ENCODE results near the gene TRMT5. TPM values are rescaled to one million over a fixed set of nuclear protein-coding genes. Genes with fewer than 3 reads are reported as not detected.

Gene TRMT5
- polyA plus RNA-seq, 1 of the 3 experiments (the other 2 are of a cell fraction), result 4.0 TPM

DNA sequence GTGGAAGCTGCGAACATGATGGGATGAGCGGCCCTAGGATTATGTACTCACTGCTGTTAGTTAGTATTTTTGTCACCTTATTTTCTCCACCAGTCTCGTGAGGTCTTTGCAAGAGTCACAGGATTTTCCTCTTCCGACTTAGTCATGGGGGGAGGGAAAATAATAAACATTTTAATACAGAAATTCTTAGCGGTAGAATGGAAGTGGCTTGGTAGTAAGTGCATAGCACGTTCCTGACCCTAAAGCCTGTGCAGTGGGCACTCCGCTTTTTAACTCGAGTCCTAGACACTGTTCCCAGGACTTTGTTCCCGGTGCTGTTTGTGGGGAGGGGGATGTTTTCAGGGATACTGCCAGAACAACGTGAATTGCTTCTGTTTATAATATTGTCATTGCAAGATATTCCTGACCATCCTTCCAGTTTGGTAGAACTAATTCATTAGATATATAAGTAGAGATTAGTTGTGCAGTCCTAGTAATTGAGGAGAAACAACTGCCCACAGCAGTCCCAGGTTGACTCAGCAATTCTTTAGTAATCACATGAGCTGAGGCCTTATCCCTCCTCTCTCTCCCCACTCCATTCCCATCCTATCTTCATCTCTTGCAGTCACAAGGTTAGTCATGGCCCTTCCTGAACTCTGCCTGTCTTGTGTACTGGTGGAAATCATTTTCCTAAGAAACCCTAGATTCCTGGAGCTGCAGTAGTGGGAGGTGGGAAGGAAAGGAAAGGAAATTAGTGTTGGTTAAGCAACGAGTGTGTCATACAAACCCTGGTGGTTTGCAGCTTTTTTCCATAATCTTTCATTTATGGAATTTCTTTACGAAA is 965 bp upstream of the TRMT5 start (continued):
- TF ChIP-seq, protein P1, sequence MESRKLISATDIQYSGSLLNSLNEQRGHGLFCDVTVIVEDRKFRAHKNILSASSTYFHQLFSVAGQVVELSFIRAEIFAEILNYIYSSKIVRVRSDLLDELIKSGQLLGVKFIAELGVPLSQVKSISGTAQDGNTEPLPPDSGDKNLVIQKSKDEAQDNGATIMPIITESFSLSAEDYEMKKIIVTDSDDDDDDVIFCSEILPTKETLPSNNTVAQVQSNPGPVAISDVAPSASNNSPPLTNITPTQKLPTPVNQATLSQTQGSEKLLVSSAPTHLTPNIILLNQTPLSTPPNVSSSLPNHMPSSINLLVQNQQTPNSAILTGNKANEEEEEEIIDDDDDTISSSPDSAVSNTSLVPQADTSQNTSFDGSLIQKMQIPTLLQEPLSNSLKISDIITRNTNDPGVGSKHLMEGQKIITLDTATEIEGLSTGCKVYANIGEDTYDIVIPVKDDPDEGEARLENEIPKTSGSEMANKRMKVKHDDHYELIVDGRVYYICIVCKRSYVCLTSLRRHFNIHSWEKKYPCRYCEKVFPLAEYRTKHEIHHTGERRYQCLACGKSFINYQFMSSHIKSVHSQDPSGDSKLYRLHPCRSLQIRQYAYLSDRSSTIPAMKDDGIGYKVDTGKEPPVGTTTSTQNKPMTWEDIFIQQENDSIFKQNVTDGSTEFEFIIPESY (IDR thresholded peaks at IDR 0.05; ENCODE audit: borderline replicate concordance, low read depth), result no peak
- TF ChIP-seq TCF12 (IDR thresholded peaks at IDR 0.05), result no peak
- TF ChIP-seq NRF1 (IDR thresholded peaks at IDR 0.05; ENCODE audit: low read depth, low read length), result no peak
- TF ChIP-seq, protein P2, sequence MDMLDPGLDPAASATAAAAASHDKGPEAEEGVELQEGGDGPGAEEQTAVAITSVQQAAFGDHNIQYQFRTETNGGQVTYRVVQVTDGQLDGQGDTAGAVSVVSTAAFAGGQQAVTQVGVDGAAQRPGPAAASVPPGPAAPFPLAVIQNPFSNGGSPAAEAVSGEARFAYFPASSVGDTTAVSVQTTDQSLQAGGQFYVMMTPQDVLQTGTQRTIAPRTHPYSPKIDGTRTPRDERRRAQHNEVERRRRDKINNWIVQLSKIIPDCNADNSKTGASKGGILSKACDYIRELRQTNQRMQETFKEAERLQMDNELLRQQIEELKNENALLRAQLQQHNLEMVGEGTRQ (IDR thresholded peaks at IDR 0.05; ENCODE audit: borderline replicate concordance, low read depth, low read length), result no peak
- no peak for TF ChIP-seq YY1 (IDR thresholded peaks at IDR 0.05; ENCODE audit: low read depth)
- peak; percentile 57; the same call in 1 of the 2 replicates for TF ChIP-seq SIN3A (IDR thresholded peaks at IDR 0.05; ENCODE audit: borderline replicate concordance, low read depth, low read length)
- TF ChIP-seq, protein P3, sequence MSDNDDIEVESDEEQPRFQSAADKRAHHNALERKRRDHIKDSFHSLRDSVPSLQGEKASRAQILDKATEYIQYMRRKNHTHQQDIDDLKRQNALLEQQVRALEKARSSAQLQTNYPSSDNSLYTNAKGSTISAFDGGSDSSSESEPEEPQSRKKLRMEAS (IDR thresholded peaks at IDR 0.05; ENCODE audit: low read depth), result 0 out of 2 replicates have a peak, but pooled peaks have one; percentile 27
- TF ChIP-seq FOSL2 (IDR thresholded peaks at IDR 0.05; ENCODE audit: borderline replicate concordance, low read depth), result no peak
- no peak for TF ChIP-seq RAD21 (IDR thresholded peaks at IDR 0.05; ENCODE audit: low read length)
- TF ChIP-seq, protein P4, sequence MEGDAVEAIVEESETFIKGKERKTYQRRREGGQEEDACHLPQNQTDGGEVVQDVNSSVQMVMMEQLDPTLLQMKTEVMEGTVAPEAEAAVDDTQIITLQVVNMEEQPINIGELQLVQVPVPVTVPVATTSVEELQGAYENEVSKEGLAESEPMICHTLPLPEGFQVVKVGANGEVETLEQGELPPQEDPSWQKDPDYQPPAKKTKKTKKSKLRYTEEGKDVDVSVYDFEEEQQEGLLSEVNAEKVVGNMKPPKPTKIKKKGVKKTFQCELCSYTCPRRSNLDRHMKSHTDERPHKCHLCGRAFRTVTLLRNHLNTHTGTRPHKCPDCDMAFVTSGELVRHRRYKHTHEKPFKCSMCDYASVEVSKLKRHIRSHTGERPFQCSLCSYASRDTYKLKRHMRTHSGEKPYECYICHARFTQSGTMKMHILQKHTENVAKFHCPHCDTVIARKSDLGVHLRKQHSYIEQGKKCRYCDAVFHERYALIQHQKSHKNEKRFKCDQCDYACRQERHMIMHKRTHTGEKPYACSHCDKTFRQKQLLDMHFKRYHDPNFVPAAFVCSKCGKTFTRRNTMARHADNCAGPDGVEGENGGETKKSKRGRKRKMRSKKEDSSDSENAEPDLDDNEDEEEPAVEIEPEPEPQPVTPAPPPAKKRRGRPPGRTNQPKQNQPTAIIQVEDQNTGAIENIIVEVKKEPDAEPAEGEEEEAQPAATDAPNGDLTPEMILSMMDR (IDR thresholded peaks at IDR 0.05), result no peak
- TF ChIP-seq ELF1 (IDR thresholded peaks at IDR 0.05), result no peak
- TF ChIP-seq TAF1 (IDR thresholded peaks at IDR 0.05; ENCODE audit: borderline replicate concordance, low read depth, low read length), result no peak; the same call in 1 of the 2 replicates
- no peak for TF ChIP-seq SMC3 (IDR thresholded peaks at IDR 0.05; ENCODE audit: low read depth, low read length)
- no peak for TF ChIP-seq GABPA (IDR thresholded peaks at IDR 0.05; ENCODE audit: low read depth)
- TF ChIP-seq, protein P5, sequence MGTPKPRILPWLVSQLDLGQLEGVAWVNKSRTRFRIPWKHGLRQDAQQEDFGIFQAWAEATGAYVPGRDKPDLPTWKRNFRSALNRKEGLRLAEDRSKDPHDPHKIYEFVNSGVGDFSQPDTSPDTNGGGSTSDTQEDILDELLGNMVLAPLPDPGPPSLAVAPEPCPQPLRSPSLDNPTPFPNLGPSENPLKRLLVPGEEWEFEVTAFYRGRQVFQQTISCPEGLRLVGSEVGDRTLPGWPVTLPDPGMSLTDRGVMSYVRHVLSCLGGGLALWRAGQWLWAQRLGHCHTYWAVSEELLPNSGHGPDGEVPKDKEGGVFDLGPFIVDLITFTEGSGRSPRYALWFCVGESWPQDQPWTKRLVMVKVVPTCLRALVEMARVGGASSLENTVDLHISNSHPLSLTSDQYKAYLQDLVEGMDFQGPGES (IDR thresholded peaks at IDR 0.05; ENCODE audit: low read depth, low read length), result no peak
- TF ChIP-seq, protein P6, sequence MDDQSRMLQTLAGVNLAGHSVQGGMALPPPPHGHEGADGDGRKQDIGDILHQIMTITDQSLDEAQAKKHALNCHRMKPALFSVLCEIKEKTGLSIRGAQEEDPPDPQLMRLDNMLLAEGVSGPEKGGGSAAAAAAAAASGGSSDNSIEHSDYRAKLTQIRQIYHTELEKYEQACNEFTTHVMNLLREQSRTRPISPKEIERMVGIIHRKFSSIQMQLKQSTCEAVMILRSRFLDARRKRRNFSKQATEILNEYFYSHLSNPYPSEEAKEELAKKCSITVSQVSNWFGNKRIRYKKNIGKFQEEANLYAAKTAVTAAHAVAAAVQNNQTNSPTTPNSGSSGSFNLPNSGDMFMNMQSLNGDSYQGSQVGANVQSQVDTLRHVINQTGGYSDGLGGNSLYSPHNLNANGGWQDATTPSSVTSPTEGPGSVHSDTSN (IDR thresholded peaks at IDR 0.05), result no peak
- TF ChIP-seq TEAD4 (IDR thresholded peaks at IDR 0.05; ENCODE audit: borderline replicate concordance, insufficient read depth), result no peak

Data from SK-N-SH (cell line).